ENCODE data around the gene SLIT3. TPM values are rescaled to one million over a fixed set of nuclear protein-coding genes. Genes with fewer than 3 reads are reported as not detected.

SLIT3 gene
- polyA plus RNA-seq, 1 of the 3 experiments (the other 2 are of a cell fraction) = 119 TPM

DNA sequence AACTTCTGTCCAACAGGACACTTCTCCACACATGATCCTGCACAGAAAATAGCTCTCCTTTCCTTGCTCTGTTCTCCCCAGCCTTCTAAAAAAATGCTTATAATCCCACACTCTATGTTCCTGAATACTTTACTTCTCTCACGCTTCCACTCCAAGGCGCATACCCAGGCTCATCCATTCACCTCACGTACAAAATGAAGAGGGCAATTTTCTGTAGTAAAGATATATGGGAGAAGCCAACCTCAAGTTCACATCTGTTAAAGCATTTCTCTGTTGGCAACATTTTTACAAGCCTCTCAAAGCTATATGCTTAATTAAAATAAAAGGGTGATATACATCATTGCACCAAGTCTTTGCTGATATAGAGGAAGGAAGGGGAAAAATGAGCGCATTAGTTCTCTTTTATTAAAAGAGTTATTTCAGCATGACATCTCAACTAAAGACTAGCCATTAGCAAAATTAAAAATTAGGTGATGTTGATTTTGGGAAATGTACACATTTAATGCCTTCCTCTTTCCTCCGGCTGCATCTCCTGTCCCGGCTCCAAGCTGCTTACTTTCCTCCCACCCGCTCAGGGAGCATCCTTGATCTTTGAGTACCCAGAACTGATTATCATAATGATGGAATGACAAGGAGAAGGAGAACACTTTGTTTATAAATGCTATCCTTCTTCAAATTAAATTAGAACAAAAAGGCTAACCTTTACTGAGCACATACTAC, 379.6 kb downstream of the SLIT3 start:
- H3K9me3 ChIP-seq = no peaks in the 10 kb centered on the region
- H3F3A ChIP-seq (replicated peaks; ENCODE audit: insufficient read depth) = peaks cover 4% of the 10 kb centered on the region
- peaks cover 5 to 45% of the 10 kb centered on the region in 2 experiments; a peak in 3 of 4 replicates for H3K4me1 ChIP-seq (ENCODE audit: control insufficient read depth in 1 of 2, insufficient read depth in 2 of 2, low read depth in 1 of 2, low read length in 1 of 2)
- H4K20me1 ChIP-seq (ENCODE audit: insufficient read depth) = no peaks in the 10 kb centered on the region
- WGBS (ENCODE audit: low lambda C conversion rate) = 96% methylated on average over 7 of the region's 7 CpGs
- POLR2A ChIA-PET = interaction anchor here (1.0 kb wide), 1 partner anchor 90 kb away, joined by 3 read pairs; no protein-coding TSS in a partner anchor
- H3K27ac ChIP-seq (ENCODE audit: low read depth in 2 of 2, low read length in 1 of 2) = no peak overlapping the region
- H2AFZ ChIP-seq (ENCODE audit: low read depth) = no peak overlapping the region
- H3K4me2 ChIP-seq = no peak overlapping the region
- no peaks in the 10 kb centered on the region for H3K79me2 ChIP-seq (ENCODE audit: insufficient read depth)
- no peak for DNase-seq
- H3K4me3 ChIP-seq (ENCODE audit: low read depth in 2 of 2, low read length in 1 of 2) = no peak overlapping the region
- CTCF ChIA-PET = interaction anchor here (0.8 to 2.0 kb wide), 8 partner anchors 8 to 627 kb away, joined by 3 to 8 read pairs (median 4); no protein-coding TSS in a partner anchor
- TF ChIP-seq, protein P1, sequence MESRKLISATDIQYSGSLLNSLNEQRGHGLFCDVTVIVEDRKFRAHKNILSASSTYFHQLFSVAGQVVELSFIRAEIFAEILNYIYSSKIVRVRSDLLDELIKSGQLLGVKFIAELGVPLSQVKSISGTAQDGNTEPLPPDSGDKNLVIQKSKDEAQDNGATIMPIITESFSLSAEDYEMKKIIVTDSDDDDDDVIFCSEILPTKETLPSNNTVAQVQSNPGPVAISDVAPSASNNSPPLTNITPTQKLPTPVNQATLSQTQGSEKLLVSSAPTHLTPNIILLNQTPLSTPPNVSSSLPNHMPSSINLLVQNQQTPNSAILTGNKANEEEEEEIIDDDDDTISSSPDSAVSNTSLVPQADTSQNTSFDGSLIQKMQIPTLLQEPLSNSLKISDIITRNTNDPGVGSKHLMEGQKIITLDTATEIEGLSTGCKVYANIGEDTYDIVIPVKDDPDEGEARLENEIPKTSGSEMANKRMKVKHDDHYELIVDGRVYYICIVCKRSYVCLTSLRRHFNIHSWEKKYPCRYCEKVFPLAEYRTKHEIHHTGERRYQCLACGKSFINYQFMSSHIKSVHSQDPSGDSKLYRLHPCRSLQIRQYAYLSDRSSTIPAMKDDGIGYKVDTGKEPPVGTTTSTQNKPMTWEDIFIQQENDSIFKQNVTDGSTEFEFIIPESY (IDR thresholded peaks at IDR 0.05; ENCODE audit: borderline replicate concordance, low read depth) = no peak
- TF ChIP-seq GABPA (IDR thresholded peaks at IDR 0.05; ENCODE audit: low read depth) = no peak
- TF ChIP-seq, protein P2, sequence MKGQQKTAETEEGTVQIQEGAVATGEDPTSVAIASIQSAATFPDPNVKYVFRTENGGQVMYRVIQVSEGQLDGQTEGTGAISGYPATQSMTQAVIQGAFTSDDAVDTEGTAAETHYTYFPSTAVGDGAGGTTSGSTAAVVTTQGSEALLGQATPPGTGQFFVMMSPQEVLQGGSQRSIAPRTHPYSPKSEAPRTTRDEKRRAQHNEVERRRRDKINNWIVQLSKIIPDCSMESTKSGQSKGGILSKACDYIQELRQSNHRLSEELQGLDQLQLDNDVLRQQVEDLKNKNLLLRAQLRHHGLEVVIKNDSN (IDR thresholded peaks at IDR 0.05; ENCODE audit: borderline replicate concordance, low read depth) = no peak
- TF ChIP-seq EZH2phosphoT487 (IDR thresholded peaks at IDR 0.05; ENCODE audit: borderline replicate concordance, low read depth) = no peak
- TF ChIP-seq FOXJ3 (CRISPR knock-in tag; IDR thresholded peaks at IDR 0.05) = no peak
- TF ChIP-seq TEAD4 (IDR thresholded peaks at IDR 0.05; ENCODE audit: borderline replicate concordance, insufficient read depth) = no peak
- TF ChIP-seq, protein P3, sequence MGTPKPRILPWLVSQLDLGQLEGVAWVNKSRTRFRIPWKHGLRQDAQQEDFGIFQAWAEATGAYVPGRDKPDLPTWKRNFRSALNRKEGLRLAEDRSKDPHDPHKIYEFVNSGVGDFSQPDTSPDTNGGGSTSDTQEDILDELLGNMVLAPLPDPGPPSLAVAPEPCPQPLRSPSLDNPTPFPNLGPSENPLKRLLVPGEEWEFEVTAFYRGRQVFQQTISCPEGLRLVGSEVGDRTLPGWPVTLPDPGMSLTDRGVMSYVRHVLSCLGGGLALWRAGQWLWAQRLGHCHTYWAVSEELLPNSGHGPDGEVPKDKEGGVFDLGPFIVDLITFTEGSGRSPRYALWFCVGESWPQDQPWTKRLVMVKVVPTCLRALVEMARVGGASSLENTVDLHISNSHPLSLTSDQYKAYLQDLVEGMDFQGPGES (IDR thresholded peaks at IDR 0.05; ENCODE audit: low read depth, low read length) = no peak
- TF ChIP-seq FOSL2 (IDR thresholded peaks at IDR 0.05; ENCODE audit: borderline replicate concordance, low read depth) = no peak
- H3K9ac ChIP-seq = no peak overlapping the region
- no peaks in the 10 kb centered on the region for H3K9me2 ChIP-seq
- H3K27me3 ChIP-seq (ENCODE audit: insufficient read depth) = no peaks in the 10 kb centered on the region
- no peaks in the 10 kb centered on the region for H3K36me3 ChIP-seq (replicated peaks in 1 of 2; ENCODE audit: control insufficient read depth in 1 of 2, insufficient read depth in 2 of 2, low read length in 1 of 2)

DNA sequence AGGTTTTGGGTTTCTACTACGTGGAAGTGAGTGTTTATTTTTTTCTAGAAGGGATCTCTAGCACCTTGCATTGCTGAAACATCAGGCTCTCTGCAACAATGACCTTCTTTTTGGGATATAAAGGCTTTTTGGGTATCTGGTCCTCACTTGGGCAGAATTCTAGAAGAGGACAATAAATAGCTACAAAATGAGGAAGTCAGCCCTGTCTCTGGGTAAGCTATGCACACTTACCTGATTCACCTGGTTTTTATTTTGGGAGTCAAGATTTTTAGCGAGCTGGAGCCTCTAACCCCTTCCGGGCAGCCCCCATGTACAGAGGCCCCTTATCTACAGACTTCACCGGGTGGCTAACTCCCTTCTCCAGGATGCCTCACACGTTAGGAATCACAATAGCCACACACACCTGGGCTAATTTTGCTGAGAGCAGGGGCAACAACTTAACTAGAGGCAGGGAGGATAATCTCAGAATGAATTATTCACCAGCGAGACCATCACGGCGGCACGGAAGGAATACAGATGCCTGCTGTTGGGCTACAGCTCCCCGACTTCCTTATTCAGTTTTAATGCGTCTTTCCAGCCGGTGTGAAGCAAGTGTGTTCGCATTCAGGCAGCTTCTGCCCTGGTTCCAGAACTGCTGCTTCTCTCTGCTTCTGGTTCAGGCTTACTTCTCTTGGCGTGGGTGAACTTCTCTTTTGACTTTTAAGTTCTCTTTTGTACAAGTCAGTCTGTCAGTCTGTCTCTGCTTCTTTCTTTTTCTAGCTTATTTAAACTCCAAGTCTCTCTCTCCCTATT, 380.7 kb downstream of the SLIT3 start:
- H3K9ac ChIP-seq = no peak overlapping the region
- ChIA-PET CTCF (interaction anchor here (0.9 to 2.0 kb wide), 8 partner anchors 9 to 40 kb away, joined by 3 to 8 read pairs (median 4); no protein-coding TSS in a partner anchor), POLR2A (interaction anchor here (1.0 to 5.0 kb wide), 2 partner anchors 35 to 89 kb away, joined by 3 to 67 read pairs; no protein-coding TSS in a partner anchor)
- H3K4me3 ChIP-seq (ENCODE audit: low read depth in 2 of 2, low read length in 1 of 2) = no peak overlapping the region
- DNase-seq = no peak
- H2AFZ ChIP-seq (ENCODE audit: low read depth) = no peak overlapping the region
- H3K27ac ChIP-seq (ENCODE audit: low read depth in 2 of 2, low read length in 1 of 2) = no peak overlapping the region; a peak in 1 of 4 replicates
- H3K4me2 ChIP-seq = no peak overlapping the region
- H4K20me1 ChIP-seq (ENCODE audit: insufficient read depth) = no peaks in the 10 kb centered on the region
- H3K36me3 ChIP-seq (replicated peaks in 1 of 2; ENCODE audit: control insufficient read depth in 1 of 2, insufficient read depth in 2 of 2, low read length in 1 of 2) = no peaks in the 10 kb centered on the region
- WGBS (ENCODE audit: low lambda C conversion rate) = 95% methylated on average over 14 of the region's 14 CpGs
- H3K79me2 ChIP-seq (ENCODE audit: insufficient read depth) = no peaks in the 10 kb centered on the region
- H3K9me3 ChIP-seq = no peaks in the 10 kb centered on the region
- H3K27me3 ChIP-seq (ENCODE audit: insufficient read depth) = no peaks in the 10 kb centered on the region
- H3K4me1 ChIP-seq (ENCODE audit: control insufficient read depth in 1 of 2, insufficient read depth in 2 of 2, low read depth in 1 of 2, low read length in 1 of 2) = peaks cover 5 to 46% of the 10 kb centered on the region in 2 experiments; a peak in 3 of 4 replicates
- H3K9me2 ChIP-seq = no peaks in the 10 kb centered on the region
- H3F3A ChIP-seq (replicated peaks; ENCODE audit: insufficient read depth) = peaks cover 4% of the 10 kb centered on the region
- TF ChIP-seq TAF1 (IDR thresholded peaks at IDR 0.05; ENCODE audit: borderline replicate concordance, low read depth, low read length) = no peak
- TF ChIP-seq, protein P4, sequence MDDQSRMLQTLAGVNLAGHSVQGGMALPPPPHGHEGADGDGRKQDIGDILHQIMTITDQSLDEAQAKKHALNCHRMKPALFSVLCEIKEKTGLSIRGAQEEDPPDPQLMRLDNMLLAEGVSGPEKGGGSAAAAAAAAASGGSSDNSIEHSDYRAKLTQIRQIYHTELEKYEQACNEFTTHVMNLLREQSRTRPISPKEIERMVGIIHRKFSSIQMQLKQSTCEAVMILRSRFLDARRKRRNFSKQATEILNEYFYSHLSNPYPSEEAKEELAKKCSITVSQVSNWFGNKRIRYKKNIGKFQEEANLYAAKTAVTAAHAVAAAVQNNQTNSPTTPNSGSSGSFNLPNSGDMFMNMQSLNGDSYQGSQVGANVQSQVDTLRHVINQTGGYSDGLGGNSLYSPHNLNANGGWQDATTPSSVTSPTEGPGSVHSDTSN (IDR thresholded peaks at IDR 0.05) = no peak
- no peak for TF ChIP-seq FOSL2 (IDR thresholded peaks at IDR 0.05; ENCODE audit: borderline replicate concordance, low read depth)
- no peak for TF ChIP-seq POLR2AphosphoS5 (IDR thresholded peaks at IDR 0.05; ENCODE audit: low read depth, low read length)
- TF ChIP-seq RAD21 (IDR thresholded peaks at IDR 0.05; ENCODE audit: low read length) = no peak
- no peak for TF ChIP-seq RXRA (IDR thresholded peaks at IDR 0.05; ENCODE audit: borderline replicate concordance, low read depth)
- no peak for TF ChIP-seq ELF1 (IDR thresholded peaks at IDR 0.05)
- TF ChIP-seq, protein P2 (IDR thresholded peaks at IDR 0.05; ENCODE audit: borderline replicate concordance, low read depth) = no peak

Data from SK-N-SH (cell line).